Measurements from ENCODE around the gene GRM7. TPM values are rescaled to one million over a fixed set of nuclear protein-coding genes. Genes with fewer than 3 reads are reported as not detected.

The GRM7 gene
- total and polyA plus RNA-seq, 12 donors: 0.27 to 7.8 (median 3.2) TPM; not detected in 3

- TF ChIP-seq CTCF (IDR thresholded peaks at IDR 0.05): no peak
- TF ChIP-seq POLR2A (IDR thresholded peaks at IDR 0.05): no peak
- no peaks in the 10 kb centered on the region for H3K27me3 ChIP-seq
- no peaks in the 10 kb centered on the region for H3K36me3 ChIP-seq (replicated peaks in 1 of 2)
- H3K27ac ChIP-seq: no peak overlapping the region
- no peak for DNase-seq
- WGBS, 4 donors: 39 to 53% (median 45%) methylated on average over 2 of the region's 2 CpGs
- no peaks in the 10 kb centered on the region for H3K9me3 ChIP-seq (replicated peaks in 1 of 3)
- no peaks in the 10 kb centered on the region for H3K4me1 ChIP-seq (replicated peaks in 1 of 2)
- intact Hi-C loops (cut with DNase I): no loop called here
- H3K4me3 ChIP-seq: no peak overlapping the region
Measured at GRCh38 chr3:7340795-7341194, 479.9 kb downstream of the GRM7 start.

GRCh38 chr3:7346364-7346763, 485.4 kb downstream of the GRM7 start:
- 77 to 96% (median 80%) methylated on average over 2 of the region's 2 CpGs for WGBS, 4 donors
- intact Hi-C loops (cut with DNase I): no loop called here
- H3K36me3 ChIP-seq (replicated peaks in 1 of 2): no peaks in the 10 kb centered on the region
- H3K27ac ChIP-seq: no peak overlapping the region
- H3K4me1 ChIP-seq (replicated peaks in 1 of 2): no peaks in the 10 kb centered on the region
- H3K4me3 ChIP-seq: no peak overlapping the region
- no peaks in the 10 kb centered on the region for H3K27me3 ChIP-seq
- no peak for DNase-seq
- H3K9me3 ChIP-seq (replicated peaks in 1 of 3): no peaks in the 10 kb centered on the region
- TF ChIP-seq CTCF (IDR thresholded peaks at IDR 0.05): no peak
- TF ChIP-seq POLR2A (IDR thresholded peaks at IDR 0.05): no peak

GRCh38 chr3:7357101-7357500, 496.2 kb downstream of the GRM7 start:
- Histone ChIP-seq H3K27ac (no peak overlapping the region), H3K9me3 (replicated peaks in 1 of 3) (no peaks in the 10 kb centered on the region), H3K4me1 (replicated peaks in 1 of 2) (no peaks in the 10 kb centered on the region), H3K27me3 (no peaks in the 10 kb centered on the region), H3K36me3 (replicated peaks in 1 of 2) (no peaks in the 10 kb centered on the region), H3K4me3 (no peak overlapping the region)
- intact Hi-C loops (cut with DNase I): no loop called here
- no peak for DNase-seq
- no peak for TF ChIP-seq POLR2A (IDR thresholded peaks at IDR 0.05)
- TF ChIP-seq CTCF (IDR thresholded peaks at IDR 0.05): no peak
- WGBS, 4 donors: 76 to 95% (median 89%) methylated on average over 1 of the region's 1 CpG

- intact Hi-C loops (cut with DNase I): no loop called here
- WGBS, 4 donors: 68 to 89% (median 77%) methylated on average over 1 of the region's 1 CpG
- H3K36me3 ChIP-seq (replicated peaks in 1 of 2): no peaks in the 10 kb centered on the region
- DNase-seq: no peak
- H3K4me1 ChIP-seq (replicated peaks in 1 of 2): no peaks in the 10 kb centered on the region
- H3K27ac ChIP-seq: no peak overlapping the region
- TF ChIP-seq CTCF (IDR thresholded peaks at IDR 0.05): no peak
- no peak for TF ChIP-seq POLR2A (IDR thresholded peaks at IDR 0.05)
- no peak overlapping the region for H3K4me3 ChIP-seq
- H3K27me3 ChIP-seq: no peaks in the 10 kb centered on the region
- no peaks in the 10 kb centered on the region for H3K9me3 ChIP-seq (replicated peaks in 1 of 3)
Measured at GRCh38 chr3:7367968-7368367, 507.1 kb downstream of the GRM7 start.

Measured in adrenal gland (tissue), 12 donors.